ENCODE measurements around the gene BMPER.

- no peak for TF ChIP-seq GATA3 (IDR thresholded peaks at IDR 0.05; ENCODE audit: low read depth, low read length)
- TF ChIP-seq GATA2 (IDR thresholded peaks at IDR 0.05; ENCODE audit: low read depth, low read length): no peak
Measured at GRCh38 chr7:34108165-34108564, 202.8 kb downstream of the BMPER start.

Data from SH-SY5Y (cell line).